CD4-positive, CD25-positive, alpha-beta regulatory T cell (primary cell): ENCODE results near the gene DICER1. TPM values are rescaled to one million over a fixed set of nuclear protein-coding genes. Genes with fewer than 3 reads are reported as not detected.

ENCODE experiments used
- ATAC-seq, 2 donors: fragments of 150-1000 bp; cut with Tn5 transposase; one replicate each; pipeline ENCODE4 v1.10.0; 2021; ENCODE audit warnings: low read depth in 2 of 2, moderate number of reproducible peaks in 2 of 2, moderate library complexity in 1 of 2
- DNase-seq, 3 donors: peaks; one replicate each; pipeline versions ENCODE4 v3.0.0 to v3.0.0-alpha.2; 2012 to 2022; ENCODE audit warnings: mixed read lengths in 1 of 3
- H3K27ac ChIP-seq: one replicate; pipeline ENCODE4 v1.7.0; 2013; ENCODE audit warnings: mild to moderate bottlenecking, low read length; ENCODE audit not compliant: insufficient read depth, poor library complexity, severe bottlenecking
- H3K27me3 ChIP-seq: one replicate; pipeline ENCODE4 v1.7.0; 2013; ENCODE audit warnings: low read length; ENCODE audit not compliant: control insufficient read depth, insufficient read depth
- H3K36me3 ChIP-seq: one replicate; pipeline ENCODE4 v1.7.0; 2013; ENCODE audit warnings: mild to moderate bottlenecking, low read length, moderate library complexity; ENCODE audit not compliant: control insufficient read depth, insufficient read depth
- H3K4me1 ChIP-seq: 2 replicates; pipeline ENCODE4 v1.7.0; 2013; ENCODE audit warnings: mild to moderate bottlenecking, low read length; ENCODE audit not compliant: insufficient read depth, control insufficient read depth, poor library complexity, severe bottlenecking
- H3K4me3 ChIP-seq: one replicate; pipeline ENCODE4 v1.7.0; 2013; ENCODE audit warnings: low read depth, mild to moderate bottlenecking, low read length, moderate library complexity
- H3K9me3 ChIP-seq, 2 experiments: 1 replicate in 1 of 2; 2 replicates in 1 of 2; pipeline ENCODE4 v1.7.0; 2013; ENCODE audit warnings: low read length in 2 of 2, mild to moderate bottlenecking in 1 of 2, moderate library complexity in 1 of 2; ENCODE audit not compliant: control insufficient read depth in 2 of 2
- H3K27ac Mint-ChIP-seq, 3 donors: one replicate each; pipeline ENCODE4 v1.8.0; 2020 to 2022; ENCODE audit warnings: mild to moderate bottlenecking in 3 of 3, mixed read lengths in 3 of 3, moderate library complexity in 2 of 3
- H3K27me3 Mint-ChIP-seq: one replicate; pipeline ENCODE4 v1.8.0; 2022; ENCODE audit warnings: mild to moderate bottlenecking, mixed read lengths
- H3K36me3 Mint-ChIP-seq: one replicate; pipeline ENCODE4 v1.8.0; 2020; ENCODE audit warnings: mixed read lengths
- H3K4me1 Mint-ChIP-seq, 4 donors: one replicate each; pipeline ENCODE4 v1.8.0; 2020 to 2022; ENCODE audit warnings: mixed read lengths in 4 of 4, mild to moderate bottlenecking in 1 of 4
- H3K4me3 Mint-ChIP-seq, 4 donors: one replicate each; pipeline ENCODE4 v1.8.0; 2020 to 2022; ENCODE audit warnings: mild to moderate bottlenecking in 4 of 4, mixed read lengths in 4 of 4, moderate library complexity in 3 of 4
- H3K9me3 Mint-ChIP-seq, 7 donors: one replicate each; pipeline ENCODE4 v1.8.0; 2020 to 2022; ENCODE audit warnings: mixed read lengths in 7 of 7, mild to moderate bottlenecking in 3 of 7, moderate library complexity in 2 of 7
- polyA plus RNA-seq, 4 donors: library from polyadenylated mRNA; unstranded; fragments of 300-500 nt; fragmentation: Illumina TruSeq; gene quantifications; one replicate each; pipeline ENCODE4 v1.2.3, GENCODE V29; 2021
- total RNA-seq: library from RNA; stranded (reverse); gene quantifications from one replicate; pipeline ENCODE4 v1.2.3, GENCODE V29; 2022

Gene DICER1
- total and polyA plus RNA-seq, 5 donors from 2014 or later: 12.4 to 52.0 (median 13.1) TPM

DNA sequence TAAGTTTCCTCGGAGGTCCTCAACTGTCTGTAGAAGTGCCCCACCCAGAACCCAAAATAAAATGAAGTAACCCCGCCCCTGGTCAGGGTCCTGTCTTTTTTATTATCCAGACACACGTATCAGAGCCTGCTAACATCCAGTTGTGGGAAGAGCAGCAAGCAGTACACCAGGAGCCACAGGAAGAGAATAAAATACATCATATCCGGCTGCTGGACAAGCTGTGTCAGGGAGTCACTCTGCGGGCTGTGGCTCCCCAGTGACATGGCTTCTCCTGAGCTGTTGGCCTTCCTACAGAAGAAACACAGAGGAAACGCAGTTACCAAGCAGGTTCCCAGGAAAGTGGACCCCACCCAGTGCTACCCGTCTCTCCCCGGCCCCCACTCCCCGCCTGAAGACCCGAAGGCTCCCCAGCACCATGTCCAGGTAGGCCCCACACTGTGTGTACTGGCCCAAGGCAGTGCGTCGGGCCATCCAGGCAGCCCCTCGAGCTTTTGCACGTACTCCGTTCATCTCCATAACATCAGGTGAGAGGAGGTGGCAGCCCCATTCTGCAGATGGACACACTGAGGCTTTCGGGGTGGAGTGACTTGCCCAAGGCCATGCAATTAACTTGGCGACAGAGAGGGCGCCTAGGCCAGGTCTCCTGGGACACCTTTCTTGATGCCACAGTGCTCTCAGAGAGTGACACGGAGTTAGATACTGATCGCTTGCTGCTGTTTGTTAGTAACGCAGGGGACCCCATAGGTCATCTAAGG, 34.3 kb upstream of the DICER1 start:
- peaks cover 10% of the 10 kb centered on the region for H3K27me3 ChIP-seq
- H3K4me3 Mint-ChIP-seq: no peak overlapping the region
- H3K36me3 ChIP-seq: no peaks in the 10 kb centered on the region
- peaks cover 0 to 4% (median 0%) of the 10 kb centered on the region in 7 donors for H3K9me3 Mint-ChIP-seq
- no peaks in the 10 kb centered on the region for H3K9me3 ChIP-seq
- H3K27me3 Mint-ChIP-seq: peaks cover 15% of the 10 kb centered on the region
- no peak overlapping the region for H3K4me3 ChIP-seq
- no peak overlapping the region for H3K27ac Mint-ChIP-seq
- no peaks in the 10 kb centered on the region for H3K4me1 ChIP-seq
- no peaks in the 10 kb centered on the region for H3K36me3 Mint-ChIP-seq
- ATAC-seq (no peak), DNase-seq (no peak)
- no peak overlapping the region for H3K27ac ChIP-seq
- H3K4me1 Mint-ChIP-seq: no peaks in the 10 kb centered on the region

DNA sequence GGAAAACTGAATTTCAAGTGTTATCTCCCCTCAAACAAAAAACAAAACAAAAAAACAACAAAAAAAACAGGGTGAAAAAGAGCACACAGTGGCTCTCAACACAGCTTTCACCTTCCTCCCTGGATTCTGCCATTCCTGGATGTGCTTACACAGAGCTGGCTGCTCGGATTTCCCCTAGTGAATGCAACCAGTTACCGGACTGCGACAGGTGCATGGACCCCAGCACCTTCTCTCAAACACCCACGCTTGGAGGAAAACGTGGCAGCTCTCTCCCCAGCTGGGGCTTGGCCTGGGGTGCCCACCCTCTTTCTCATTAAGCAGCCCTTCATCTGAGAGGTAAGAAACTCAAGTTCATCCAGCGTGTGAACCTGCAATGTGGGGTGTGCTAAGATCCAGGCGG, 33.5 kb upstream of the DICER1 start:
- no peaks in the 10 kb centered on the region for H3K9me3 ChIP-seq
- Mint-ChIP-seq H3K27ac (no peak overlapping the region), H3K4me3 (no peak overlapping the region), H3K4me1 (no peaks in the 10 kb centered on the region), H3K27me3 (peaks cover 16% of the 10 kb centered on the region), H3K9me3 (peaks cover 0 to 4% (median 0%) of the 10 kb centered on the region in 7 donors), H3K36me3 (no peaks in the 10 kb centered on the region)
- H3K27me3 ChIP-seq: peaks cover 15% of the 10 kb centered on the region
- no peak overlapping the region for H3K4me3 ChIP-seq
- H3K27ac ChIP-seq: no peak overlapping the region
- no peak for ATAC-seq
- DNase-seq: no peak
- H3K36me3 ChIP-seq: no peaks in the 10 kb centered on the region
- H3K4me1 ChIP-seq: no peaks in the 10 kb centered on the region

DNA sequence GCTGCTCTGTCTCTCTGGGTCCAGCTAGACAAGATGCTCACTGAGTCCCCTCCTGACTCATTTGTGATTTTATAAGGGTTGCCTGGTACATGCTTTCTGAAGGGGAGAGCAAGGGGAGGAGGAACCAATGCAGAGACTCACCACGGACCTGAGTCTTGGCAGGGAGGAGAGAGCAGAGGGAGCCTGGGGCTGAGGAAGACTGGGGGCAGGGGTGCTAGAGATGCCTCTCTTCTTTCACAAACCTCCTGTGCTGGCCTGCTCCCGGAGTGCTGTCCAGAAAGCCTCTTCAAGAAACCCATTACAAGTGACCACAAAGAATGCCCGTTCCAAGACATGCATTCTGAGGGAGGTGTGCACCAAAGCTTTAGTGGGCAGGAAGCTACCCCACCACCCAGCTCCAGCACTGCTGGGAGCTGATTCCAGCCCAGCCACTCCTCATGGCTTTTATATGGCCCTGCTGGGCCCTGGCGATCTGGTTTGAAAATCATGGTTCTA, 33.1 kb upstream of the DICER1 start:
- ATAC-seq (no peak), DNase-seq (no peak)
- Histone ChIP-seq H3K27ac (no peak overlapping the region), H3K4me3 (no peak overlapping the region), H3K36me3 (no peaks in the 10 kb centered on the region), H3K4me1 (no peaks in the 10 kb centered on the region), H3K9me3 (no peaks in the 10 kb centered on the region), H3K27me3 (peaks cover 17% of the 10 kb centered on the region)
- Mint-ChIP-seq H3K4me3 (no peak overlapping the region), H3K27me3 (peaks cover 21% of the 10 kb centered on the region), H3K9me3 (peaks cover 0 to 4% (median 0%) of the 10 kb centered on the region in 7 donors), H3K36me3 (no peaks in the 10 kb centered on the region), H3K27ac (no peak overlapping the region), H3K4me1 (no peaks in the 10 kb centered on the region)

DNA sequence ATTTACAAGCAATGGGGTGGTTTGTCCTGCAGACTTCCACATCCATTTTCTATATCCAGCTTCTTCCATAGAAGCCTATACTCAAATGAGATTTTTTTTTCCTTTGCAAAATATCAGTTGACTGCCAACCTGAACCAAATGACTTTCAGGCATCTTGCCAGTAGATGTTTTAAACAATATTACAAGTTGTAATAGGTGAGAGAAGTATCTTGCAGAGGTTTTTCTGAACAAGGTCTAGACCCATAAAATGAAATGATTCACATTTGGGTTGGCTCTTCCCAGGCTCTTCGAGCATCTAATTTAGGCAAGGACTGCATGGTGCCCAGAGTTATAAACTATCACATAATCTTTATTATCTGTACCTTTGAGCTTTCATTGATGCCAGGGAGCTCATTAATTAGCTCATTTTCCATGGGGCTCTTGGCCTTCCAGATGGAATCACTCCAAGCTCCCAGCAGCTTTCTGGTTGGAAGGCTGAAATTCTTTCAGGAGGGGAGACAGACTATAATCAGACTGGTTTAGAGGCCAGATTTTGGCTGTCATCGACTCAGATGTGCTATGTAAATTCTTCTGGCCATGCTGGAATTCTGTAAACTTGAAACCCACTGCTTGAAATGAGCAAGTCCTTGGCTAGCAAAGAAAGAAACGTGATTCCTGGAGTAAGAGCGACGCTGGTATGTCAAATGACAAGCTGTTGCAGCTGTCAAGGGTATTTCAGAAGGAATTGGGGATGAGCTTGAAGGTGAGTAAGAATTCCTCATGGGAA, 32.2 kb upstream of the DICER1 start:
- H3K27ac ChIP-seq: no peak overlapping the region
- DNase-seq: no peak
- H3K4me3 ChIP-seq: no peak overlapping the region
- H3K4me1 ChIP-seq: no peaks in the 10 kb centered on the region
- peaks cover 0 to 4% (median 0%) of the 10 kb centered on the region in 7 donors for H3K9me3 Mint-ChIP-seq
- no peak overlapping the region for H3K4me3 Mint-ChIP-seq
- H3K27me3 Mint-ChIP-seq: peaks cover 29% of the 10 kb centered on the region
- no peak for ATAC-seq
- H3K36me3 Mint-ChIP-seq: no peaks in the 10 kb centered on the region
- H3K27me3 ChIP-seq: peaks cover 21% of the 10 kb centered on the region
- no peaks in the 10 kb centered on the region for H3K36me3 ChIP-seq
- H3K9me3 ChIP-seq: no peaks in the 10 kb centered on the region
- no peaks in the 10 kb centered on the region for H3K4me1 Mint-ChIP-seq
- H3K27ac Mint-ChIP-seq: no peak overlapping the region

DNA sequence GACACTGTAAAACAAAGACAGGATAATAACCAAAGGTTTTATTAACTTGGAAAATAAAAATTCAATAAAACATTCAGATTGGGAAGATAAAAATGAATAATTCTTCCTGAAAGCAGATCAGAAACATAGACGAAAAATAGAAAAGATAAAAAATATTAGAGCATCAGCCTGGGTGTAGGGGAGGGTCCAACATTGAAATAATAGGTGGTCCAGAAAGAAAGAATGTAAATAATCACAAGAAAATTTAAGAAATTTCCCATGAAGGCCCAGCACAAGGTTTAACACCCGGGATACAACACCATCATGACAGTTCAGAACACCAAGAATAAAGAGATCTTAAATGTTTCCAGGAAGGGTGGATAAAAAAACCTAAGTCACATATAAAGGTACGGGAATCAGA, 31.1 kb upstream of the DICER1 start:
- Histone ChIP-seq H3K36me3 (no peaks in the 10 kb centered on the region), H3K4me3 (no peak overlapping the region), H3K27ac (no peak overlapping the region), H3K9me3 (no peaks in the 10 kb centered on the region), H3K27me3 (peaks cover 25% of the 10 kb centered on the region), H3K4me1 (no peaks in the 10 kb centered on the region)
- ATAC-seq (no peak), DNase-seq (no peak)
- H3K27ac Mint-ChIP-seq: no peak overlapping the region
- peaks cover 0 to 4% (median 0%) of the 10 kb centered on the region in 7 donors for H3K9me3 Mint-ChIP-seq
- H3K4me1 Mint-ChIP-seq: no peaks in the 10 kb centered on the region
- H3K36me3 Mint-ChIP-seq: no peaks in the 10 kb centered on the region
- H3K27me3 Mint-ChIP-seq: peaks cover 36% of the 10 kb centered on the region
- no peak overlapping the region for H3K4me3 Mint-ChIP-seq

DNA sequence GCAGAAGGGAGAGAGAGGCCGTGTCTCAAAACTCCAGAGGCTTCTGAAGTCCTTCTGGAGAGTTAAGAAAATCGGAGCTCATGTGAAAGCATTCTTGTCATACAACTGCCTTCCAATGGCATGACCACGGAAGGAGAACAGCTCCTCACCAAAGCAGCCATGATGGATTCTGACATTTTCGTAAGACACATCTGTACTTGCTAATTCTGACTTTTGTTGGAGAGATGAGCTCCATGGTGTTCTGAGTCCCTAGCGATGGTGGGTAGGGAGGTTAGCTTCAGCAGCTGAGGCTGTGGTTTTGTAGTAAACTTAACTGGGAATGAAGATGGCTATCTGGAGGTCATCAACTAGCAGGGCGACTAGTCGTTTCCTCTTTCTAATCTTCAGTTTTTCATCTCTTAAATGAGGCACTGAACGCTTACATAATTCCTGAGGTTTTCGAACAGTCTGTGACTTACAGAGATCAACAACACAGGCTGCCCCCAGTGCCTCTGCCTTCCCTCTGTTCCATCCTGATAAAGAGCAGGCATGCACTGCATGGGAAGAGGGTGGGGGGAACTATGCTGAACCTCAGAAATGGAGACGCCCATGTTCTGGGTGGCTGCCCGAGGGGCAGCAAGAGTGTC, 28.6 kb upstream of the DICER1 start:
- no peaks in the 10 kb centered on the region for H3K9me3 ChIP-seq
- no peak overlapping the region for H3K27ac ChIP-seq
- DNase-seq (no peak), ATAC-seq (no peak)
- H3K27me3 ChIP-seq: peaks cover 25% of the 10 kb centered on the region
- no peaks in the 10 kb centered on the region for H3K4me1 ChIP-seq
- H3K9me3 Mint-ChIP-seq: peaks cover 0 to 4% (median 0%) of the 10 kb centered on the region in 7 donors
- H3K27me3 Mint-ChIP-seq: peaks cover 41% of the 10 kb centered on the region
- H3K36me3 ChIP-seq: no peaks in the 10 kb centered on the region
- H3K27ac Mint-ChIP-seq: no peak overlapping the region
- H3K36me3 Mint-ChIP-seq: no peaks in the 10 kb centered on the region
- no peak overlapping the region for H3K4me3 Mint-ChIP-seq
- H3K4me1 Mint-ChIP-seq: no peaks in the 10 kb centered on the region
- H3K4me3 ChIP-seq: no peak overlapping the region

DNA sequence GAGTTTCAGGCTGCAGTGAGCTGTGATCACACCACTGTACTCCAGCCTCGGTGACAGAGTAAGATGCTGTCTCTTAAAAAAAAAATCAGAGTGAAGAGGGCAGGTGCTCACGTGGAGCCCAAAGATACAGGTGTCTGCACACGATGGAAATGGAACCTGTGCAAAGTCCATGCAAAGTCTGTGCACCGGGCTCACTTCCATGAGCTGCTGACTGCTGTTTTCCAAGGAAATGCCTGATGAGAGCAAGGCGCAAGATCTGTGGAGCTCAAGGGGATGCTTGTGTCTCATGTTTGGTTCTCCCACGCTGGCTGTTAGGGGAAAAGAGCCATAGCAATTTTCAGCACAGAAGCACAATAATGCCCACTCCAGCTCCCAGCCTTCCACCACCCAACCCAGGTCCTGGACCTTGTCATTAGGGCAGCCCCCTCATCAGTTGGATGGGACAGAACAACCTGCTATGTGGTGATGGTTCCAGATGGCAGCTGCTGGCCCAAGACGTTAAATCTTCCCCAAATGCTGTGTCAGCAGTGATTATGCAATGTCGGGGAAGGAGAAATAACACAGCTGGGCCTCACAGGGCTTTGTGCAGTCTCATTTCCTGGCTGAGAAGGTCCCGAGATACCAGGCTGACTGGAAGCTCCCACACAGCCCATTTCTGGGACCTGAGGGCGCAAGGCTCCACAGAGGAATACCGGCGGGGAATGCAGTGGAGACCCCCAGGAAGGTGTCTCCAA, 27.9 kb upstream of the DICER1 start:
- Mint-ChIP-seq H3K36me3 (peaks cover 4% of the 10 kb centered on the region), H3K27ac (no peak overlapping the region), H3K4me1 (no peaks in the 10 kb centered on the region), H3K4me3 (no peak overlapping the region), H3K27me3 (peaks cover 44% of the 10 kb centered on the region), H3K9me3 (peaks cover 0 to 4% (median 0%) of the 10 kb centered on the region in 7 donors)
- H3K4me3 ChIP-seq: no peak overlapping the region
- no peak overlapping the region for H3K27ac ChIP-seq
- ATAC-seq: no peak
- DNase-seq: no peak
- H3K4me1 ChIP-seq: no peaks in the 10 kb centered on the region
- H3K36me3 ChIP-seq: no peaks in the 10 kb centered on the region
- no peaks in the 10 kb centered on the region for H3K9me3 ChIP-seq
- peaks cover 25% of the 10 kb centered on the region for H3K27me3 ChIP-seq
